ENCODE results near the gene HHAT.

Gene HHAT

DNA sequence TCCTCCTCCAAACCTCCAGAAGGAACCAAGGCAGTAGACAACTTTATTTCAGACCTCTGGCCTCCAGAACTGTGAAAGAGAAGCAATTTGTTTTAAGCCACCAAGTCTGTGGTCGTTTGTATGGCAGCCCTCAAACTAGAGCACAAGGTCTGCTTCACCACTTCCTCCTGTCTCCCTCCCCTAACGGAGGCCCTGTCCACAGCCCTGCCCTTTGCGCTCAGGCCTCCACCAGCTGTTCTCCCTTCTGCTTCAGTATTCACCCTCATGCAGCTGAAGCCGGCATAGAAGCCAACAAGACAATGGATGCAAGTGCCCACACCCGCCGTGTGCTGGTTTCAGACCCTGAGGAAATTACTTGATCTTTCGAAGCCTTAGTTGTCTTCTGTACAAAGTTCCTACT is 364.1 kb downstream of the HHAT start:
- DNase-seq: no peak

DNA sequence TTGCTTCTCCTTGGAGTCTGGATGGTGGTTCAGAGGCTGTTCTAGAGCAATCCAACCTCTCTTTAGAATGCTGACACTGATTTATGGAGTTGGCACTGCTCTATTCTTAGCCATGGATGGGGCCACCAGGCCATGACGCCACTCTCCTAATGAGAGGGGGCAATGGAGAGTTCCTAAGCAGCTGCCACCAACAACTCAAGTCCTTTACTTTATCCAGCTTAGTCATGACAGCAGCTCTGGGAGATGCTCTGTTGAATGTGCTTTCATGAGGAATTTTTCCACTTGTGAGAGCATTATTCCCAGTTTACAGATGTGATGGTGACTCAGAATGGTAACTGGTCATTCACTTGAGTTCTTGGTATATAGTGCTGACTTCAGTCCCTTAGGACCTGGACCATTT is 366.3 kb downstream of the HHAT start:
- DNase-seq: no peak

GRCh38 chr1:210696709-210697108 is 368.0 kb downstream of the HHAT start:
- no peak for DNase-seq

GRCh38 chr1:210697185-210697584 is 368.5 kb downstream of the HHAT start:
- DNase-seq: no peak

GRCh38 chr1:210698661-210699060 is 370.0 kb downstream of the HHAT start:
- no peak for DNase-seq

DNA sequence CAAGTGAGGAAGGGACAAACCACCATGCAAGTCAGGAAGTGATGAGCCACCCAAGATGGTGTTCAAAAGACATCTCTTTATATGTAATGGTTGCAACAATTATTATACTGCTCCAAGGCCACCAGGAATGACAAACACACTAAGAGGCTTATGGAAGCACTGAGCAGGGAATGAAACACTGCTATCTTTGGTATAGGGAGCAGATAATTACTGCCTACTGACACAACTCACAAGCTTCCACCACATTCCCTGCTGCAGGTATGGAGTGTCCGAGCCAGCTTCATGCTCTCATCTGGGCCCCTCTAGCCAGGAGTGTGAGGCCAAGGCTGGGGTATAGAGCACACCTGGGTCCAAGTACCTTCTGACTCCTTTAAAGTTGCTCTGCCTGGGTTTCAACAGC is 371.4 kb downstream of the HHAT start:
- no peak for DNase-seq

- DNase-seq: no peak
Observed at GRCh38 chr1:210700511-210700910, 371.8 kb downstream of the HHAT start.

DNA sequence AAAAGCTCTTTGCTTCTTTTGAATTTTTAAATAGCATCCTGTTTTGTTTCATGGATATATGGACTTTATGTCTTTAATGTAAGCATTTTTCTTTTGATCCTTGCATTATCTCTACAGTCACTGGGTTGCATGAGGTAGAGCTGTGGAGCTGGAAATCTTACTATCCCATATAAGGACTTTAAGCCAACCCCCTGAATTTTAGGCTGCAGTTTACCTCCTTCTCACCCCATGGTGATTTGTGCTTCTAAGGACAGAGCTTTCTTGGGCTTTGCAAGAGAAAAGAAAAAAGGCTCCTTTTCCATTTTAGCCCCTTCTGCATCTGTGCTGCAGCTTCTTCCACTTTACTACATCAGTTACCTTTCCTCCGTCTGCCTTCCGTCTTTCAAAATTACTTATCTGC is 373.8 kb downstream of the HHAT start:
- no peak for DNase-seq

DNA sequence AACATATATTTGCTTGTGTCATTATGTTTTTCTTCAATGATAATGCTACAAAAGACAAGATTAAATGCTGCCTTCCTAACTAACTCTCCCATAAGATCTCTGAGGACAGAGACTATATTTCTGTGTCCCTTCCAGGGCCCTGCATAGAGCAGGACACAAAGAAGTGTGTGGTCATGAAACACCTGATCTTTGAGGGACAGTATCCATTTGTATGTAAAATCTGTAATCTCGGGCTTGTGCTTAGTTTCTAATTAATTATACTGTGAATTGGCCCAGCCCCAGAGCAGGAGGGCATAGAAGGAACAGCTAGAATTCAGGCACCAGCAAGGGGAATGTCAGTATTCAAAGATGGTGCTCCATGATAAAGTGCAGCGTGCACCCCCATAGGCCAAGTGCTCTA is 374.9 kb downstream of the HHAT start:
- no peak for DNase-seq

DNA sequence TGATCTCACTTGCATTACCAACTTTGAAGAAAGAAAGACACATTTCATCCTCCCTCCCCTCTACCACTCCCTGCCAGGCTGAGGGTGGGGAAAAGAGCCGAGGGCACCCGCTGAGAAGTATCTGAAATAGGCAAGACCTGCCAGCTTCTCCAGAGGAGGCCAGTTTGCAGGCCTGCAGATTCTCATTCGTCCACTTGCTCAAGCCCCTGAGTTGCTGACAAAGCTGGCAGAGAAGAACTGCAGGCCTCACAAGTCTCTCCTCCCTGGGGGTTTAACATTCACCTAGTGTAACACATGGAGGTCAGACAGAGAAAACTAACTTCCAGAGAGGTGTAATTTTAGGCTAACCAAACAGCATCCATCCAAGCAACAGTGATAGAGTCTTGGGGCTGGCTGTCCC is 376.4 kb downstream of the HHAT start:
- DNase-seq: no peak

GRCh38 chr1:210706246-210706645 is 377.5 kb downstream of the HHAT start:
- no peak for DNase-seq

- no peak for DNase-seq
Observed at GRCh38 chr1:210707300-210708240, 378.9 kb downstream of the HHAT start.

GRCh38 chr1:210709701-210710100 is 381.0 kb downstream of the HHAT start:
- DNase-seq: no peak

GRCh38 chr1:210711825-210712612 is 383.3 kb downstream of the HHAT start:
- no peak for DNase-seq

DNA sequence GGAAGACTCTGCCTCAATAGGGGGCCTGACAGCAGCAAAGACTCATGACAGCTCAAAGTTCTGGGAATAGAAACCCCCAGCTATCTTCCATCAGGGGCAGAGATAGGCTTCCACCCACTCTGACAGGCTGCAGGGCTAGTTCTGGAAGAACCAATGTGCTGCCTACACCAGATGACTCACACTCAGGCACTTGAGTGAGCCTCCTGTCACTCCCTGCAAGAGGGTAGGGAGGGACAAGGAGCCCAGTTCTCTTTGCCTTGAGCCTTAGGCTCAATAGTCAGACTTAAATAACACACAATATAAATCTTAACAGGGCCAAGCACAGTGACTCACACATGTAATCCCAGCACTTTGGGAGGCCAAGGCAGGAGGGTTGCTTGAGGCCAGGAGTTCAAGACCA is 386.4 kb downstream of the HHAT start:
- DNase-seq: no peak

DNA sequence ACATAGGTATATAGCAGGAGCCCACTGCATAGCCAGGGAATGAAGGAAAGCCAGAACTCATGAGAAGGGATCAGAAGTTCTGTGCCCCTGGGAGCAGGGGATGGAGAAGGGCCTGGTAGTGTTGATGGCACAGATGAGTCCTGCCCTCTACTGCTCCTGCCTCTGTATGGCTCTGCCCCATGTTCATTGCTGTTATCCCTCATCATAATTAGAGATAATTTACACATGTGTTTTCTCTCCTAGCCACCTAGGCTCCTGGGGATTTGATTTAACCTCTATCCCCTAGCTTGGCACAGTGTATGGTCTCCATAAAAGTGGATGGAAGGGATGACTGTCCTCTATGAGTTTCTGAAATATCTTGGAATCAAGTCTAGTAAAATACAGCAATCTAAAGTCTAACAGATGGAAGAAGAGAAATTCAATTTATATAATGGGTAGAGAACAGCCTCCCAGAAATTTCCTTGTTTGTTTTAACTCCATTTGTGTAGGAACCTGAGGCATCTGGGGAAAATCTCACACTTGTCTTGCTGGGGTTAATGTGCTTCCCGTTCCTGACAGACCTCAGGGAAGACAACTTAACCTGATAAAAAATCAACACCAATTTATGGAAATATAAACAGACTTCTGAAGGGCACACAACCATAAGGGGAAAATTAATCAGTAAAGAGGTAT is 393.8 kb downstream of the HHAT start:
- DNase-seq: no peak

- DNase-seq: no peak
Observed at GRCh38 chr1:210723646-210724045, 394.9 kb downstream of the HHAT start.

GRCh38 chr1:210724768-210725167 is 396.1 kb downstream of the HHAT start:
- DNase-seq: no peak
